Measurements from ENCODE around the gene TMUB1.

The TMUB1 gene

DNA sequence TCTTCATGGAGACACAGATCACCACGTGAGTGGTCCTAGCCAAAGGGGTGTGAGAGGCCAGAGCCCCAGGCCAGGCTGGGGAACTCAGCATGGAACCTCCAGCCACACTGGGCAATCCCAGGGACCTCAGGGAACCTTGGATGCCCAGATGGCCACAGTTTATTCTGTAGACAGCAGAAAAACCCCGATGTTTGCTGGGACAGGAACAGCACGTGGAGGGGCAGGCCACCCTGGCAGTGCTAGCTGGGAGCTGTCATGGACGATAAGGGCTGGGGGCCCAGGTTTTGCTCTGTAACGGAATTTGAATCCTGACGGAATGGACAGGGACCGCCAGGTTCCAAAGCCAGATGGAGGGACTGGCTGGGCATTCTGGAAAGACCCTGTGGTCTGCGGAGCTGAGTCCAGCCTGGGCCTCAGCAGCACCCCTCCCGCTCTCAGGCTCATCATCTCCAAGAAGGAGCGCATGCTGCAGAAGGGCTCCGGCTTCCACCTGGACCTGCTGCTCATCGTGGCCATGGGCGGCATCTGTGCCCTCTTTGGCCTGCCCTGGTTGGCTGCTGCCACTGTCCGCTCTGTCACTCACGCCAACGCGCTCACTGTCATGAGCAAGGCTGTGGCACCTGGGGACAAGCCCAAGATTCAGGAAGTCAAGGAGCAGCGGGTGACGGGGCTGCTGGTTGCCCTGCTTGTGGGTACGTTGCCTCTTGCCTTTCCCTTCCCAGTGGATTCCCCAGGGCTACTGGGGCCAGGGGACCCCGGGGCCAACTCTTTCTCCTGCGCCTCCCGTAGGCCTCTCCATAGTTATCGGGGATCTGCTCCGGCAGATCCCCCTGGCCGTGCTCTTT is 8.3 kb downstream of the TMUB1 start:
- H3K4me1 ChIP-seq (ENCODE audit: insufficient read depth, low read length, severe bottlenecking) = peaks cover 20% of the 10 kb centered on the region
- no peak overlapping the region for H3K4me3 ChIP-seq (ENCODE audit: low read depth, low read length, poor library complexity, severe bottlenecking)
- no peaks in the 10 kb centered on the region for H4K20me1 ChIP-seq (ENCODE audit: insufficient read depth, low read length)
- H3K27me3 ChIP-seq (ENCODE audit: insufficient read depth, low read length) = no peaks in the 10 kb centered on the region
- peaks cover 4% of the 10 kb centered on the region; the same call in 1 of the 2 replicates for H3F3A ChIP-seq (ENCODE audit: insufficient read depth, low read length)
- no peaks in the 10 kb centered on the region for H3K9me2 ChIP-seq (ENCODE audit: low read depth, low read length)
- no peak overlapping the region for H3K9ac ChIP-seq (ENCODE audit: low read length)
- H3K4me2 ChIP-seq (ENCODE audit: low read length) = no peak overlapping the region
- TF ChIP-seq EZH2 (IDR thresholded peaks at IDR 0.05; ENCODE audit: borderline replicate concordance, low read length) (no peak), CTCF (IDR thresholded peaks at IDR 0.05; ENCODE audit: low read length) (no peak)
- no peak overlapping the region for H3K27ac ChIP-seq (ENCODE audit: low read depth, low read length, poor library complexity, severe bottlenecking)
- H2AFZ ChIP-seq (ENCODE audit: low read length) = no peak overlapping the region
- H3K9me3 ChIP-seq (ENCODE audit: low read length) = no peaks in the 10 kb centered on the region
- no peaks in the 10 kb centered on the region for H3K79me2 ChIP-seq (ENCODE audit: insufficient read depth, low read length)
- peaks cover 69% of the 10 kb centered on the region for H3K36me3 ChIP-seq (ENCODE audit: insufficient read depth, low read length)

DNA sequence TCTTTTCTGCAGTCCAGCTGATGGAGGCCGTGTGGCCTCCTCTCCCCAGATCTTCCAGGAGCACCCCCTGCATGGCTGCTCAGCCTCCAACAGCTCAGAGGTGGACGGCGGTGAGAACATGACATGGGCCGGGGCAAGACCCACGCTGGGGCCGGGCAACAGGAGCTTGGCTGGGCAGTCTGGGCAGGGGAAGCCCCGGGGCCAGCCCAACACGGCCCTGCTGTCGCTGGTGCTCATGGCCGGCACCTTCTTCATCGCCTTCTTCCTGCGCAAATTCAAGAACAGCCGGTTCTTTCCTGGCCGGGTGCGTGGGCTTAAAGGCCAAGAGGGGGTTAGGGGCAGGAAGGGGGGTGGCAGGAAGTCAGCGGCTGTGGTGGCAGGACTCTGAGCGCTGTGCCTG is 9.3 kb downstream of the TMUB1 start:
- H3K27me3 ChIP-seq (ENCODE audit: insufficient read depth, low read length) = no peaks in the 10 kb centered on the region
- no peak overlapping the region for H3K9ac ChIP-seq (ENCODE audit: low read length)
- H3K9me2 ChIP-seq (ENCODE audit: low read depth, low read length) = no peaks in the 10 kb centered on the region
- H3F3A ChIP-seq (ENCODE audit: insufficient read depth, low read length) = peaks cover 4% of the 10 kb centered on the region; the same call in 1 of the 2 replicates
- H2AFZ ChIP-seq (ENCODE audit: low read length) = no peak overlapping the region
- H3K79me2 ChIP-seq (ENCODE audit: insufficient read depth, low read length) = no peaks in the 10 kb centered on the region
- no peak overlapping the region for H3K27ac ChIP-seq (ENCODE audit: low read depth, low read length, poor library complexity, severe bottlenecking)
- peaks cover 10% of the 10 kb centered on the region for H3K4me1 ChIP-seq (ENCODE audit: insufficient read depth, low read length, severe bottlenecking)
- no peak overlapping the region for H3K4me3 ChIP-seq (ENCODE audit: low read depth, low read length, poor library complexity, severe bottlenecking)
- peaks cover 80% of the 10 kb centered on the region for H3K36me3 ChIP-seq (ENCODE audit: insufficient read depth, low read length)
- no peaks in the 10 kb centered on the region for H4K20me1 ChIP-seq (ENCODE audit: insufficient read depth, low read length)
- H3K4me2 ChIP-seq (ENCODE audit: low read length) = no peak overlapping the region
- no peaks in the 10 kb centered on the region for H3K9me3 ChIP-seq (ENCODE audit: low read length)
- no peak for TF ChIP-seq CTCF (IDR thresholded peaks at IDR 0.05; ENCODE audit: low read length)
- no peak for TF ChIP-seq EZH2 (IDR thresholded peaks at IDR 0.05; ENCODE audit: borderline replicate concordance, low read length)

DNA sequence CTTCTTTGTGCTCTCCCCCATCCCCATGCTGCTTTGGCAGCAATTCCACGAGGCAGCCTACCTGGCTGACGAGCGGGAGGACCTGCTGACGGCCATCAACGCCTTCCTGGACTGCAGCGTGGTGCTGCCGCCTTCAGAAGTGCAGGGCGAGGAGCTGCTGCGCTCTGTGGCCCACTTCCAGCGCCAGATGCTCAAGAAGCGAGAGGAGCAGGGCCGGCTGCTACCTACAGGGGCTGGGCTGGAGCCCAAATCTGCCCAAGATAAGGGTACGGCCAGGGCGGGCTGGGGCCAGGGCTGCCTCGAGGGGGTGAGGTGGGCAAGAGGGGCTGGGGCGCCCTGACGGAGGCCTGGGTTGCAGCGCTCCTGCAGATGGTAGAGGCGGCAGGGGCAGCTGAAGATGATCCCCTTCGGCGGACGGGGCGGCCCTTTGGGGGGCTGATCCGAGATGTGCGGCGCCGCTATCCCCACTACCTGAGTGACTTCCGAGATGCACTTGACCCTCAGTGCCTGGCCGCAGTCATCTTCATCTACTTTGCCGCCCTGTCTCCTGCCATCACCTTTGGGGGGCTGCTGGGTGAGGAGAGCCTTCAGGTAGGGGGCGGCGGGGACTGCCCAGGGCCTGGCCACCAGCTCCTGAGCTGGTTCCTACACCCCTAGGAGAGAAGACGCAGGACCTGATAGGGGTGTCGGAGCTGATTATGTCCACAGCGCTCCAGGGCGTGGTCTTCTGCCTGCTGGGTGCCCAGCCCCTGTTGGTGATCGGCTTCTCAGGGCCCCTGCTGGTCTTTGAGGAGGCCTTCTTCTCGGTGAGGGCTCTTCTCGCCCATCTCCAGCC is 12.0 kb downstream of the TMUB1 start:
- no peak overlapping the region for H2AFZ ChIP-seq (ENCODE audit: low read length)
- no peaks in the 10 kb centered on the region for H3K79me2 ChIP-seq (ENCODE audit: insufficient read depth, low read length)
- H4K20me1 ChIP-seq (ENCODE audit: insufficient read depth, low read length) = no peaks in the 10 kb centered on the region
- TF ChIP-seq CTCF (IDR thresholded peaks at IDR 0.05; ENCODE audit: low read length) (no peak), EZH2 (IDR thresholded peaks at IDR 0.05; ENCODE audit: borderline replicate concordance, low read length) (no peak)
- H3K4me3 ChIP-seq (ENCODE audit: low read depth, low read length, poor library complexity, severe bottlenecking) = no peak overlapping the region
- no peaks in the 10 kb centered on the region for H3K27me3 ChIP-seq (ENCODE audit: insufficient read depth, low read length)
- no peaks in the 10 kb centered on the region for H3K4me1 ChIP-seq (ENCODE audit: insufficient read depth, low read length, severe bottlenecking)
- no peak overlapping the region for H3K4me2 ChIP-seq (ENCODE audit: low read length)
- no peak overlapping the region for H3K27ac ChIP-seq (ENCODE audit: low read depth, low read length, poor library complexity, severe bottlenecking)
- no peak overlapping the region for H3K9ac ChIP-seq (ENCODE audit: low read length)
- H3K36me3 ChIP-seq (ENCODE audit: insufficient read depth, low read length) = peaks cover 90% of the 10 kb centered on the region
- H3K9me3 ChIP-seq (ENCODE audit: low read length) = no peaks in the 10 kb centered on the region
- no peaks in the 10 kb centered on the region for H3F3A ChIP-seq (ENCODE audit: insufficient read depth, low read length)
- no peaks in the 10 kb centered on the region for H3K9me2 ChIP-seq (ENCODE audit: low read depth, low read length)
